ENCODE data around the gene EFCAB8.

Gene EFCAB8

GRCh38 chr20:32985596-32985995 lies 126.9 kb downstream of the EFCAB8 start:
- no peak overlapping the region for H3K4me3 ChIP-seq (ENCODE audit: low read depth, low read length)
- no peak overlapping the region for H3K4ac ChIP-seq (ENCODE audit: low read depth, low read length)
- H3K79me1 ChIP-seq (ENCODE audit: low read length), result no peaks in the 10 kb centered on the region
- H4K12ac ChIP-seq (ENCODE audit: low read depth, low read length), result no peak overlapping the region
- H2BK12ac ChIP-seq (ENCODE audit: low read length), result no peak overlapping the region
- no peak overlapping the region for H2BK5ac ChIP-seq (ENCODE audit: low read depth, low read length, poor library complexity)
- H3K4me1 ChIP-seq (ENCODE audit: control insufficient read depth in 1 of 2, insufficient read depth in 2 of 2, low read length in 2 of 2), result no peaks in the 10 kb centered on the region
- H3K79me2 ChIP-seq (ENCODE audit: control insufficient read depth, insufficient read depth, low read length, poor library complexity), result no peaks in the 10 kb centered on the region
- H3K4me2 ChIP-seq (ENCODE audit: low read length), result no peak overlapping the region
- WGBS (ENCODE audit: extremely low coverage, insufficient coverage, insufficient read length), result no CpG with 5 or more reads among the region's 6 CpGs
- no peak overlapping the region for H2AFZ ChIP-seq (ENCODE audit: insufficient read depth, low read length, poor library complexity)
- no peak overlapping the region for H2BK120ac ChIP-seq (ENCODE audit: insufficient read depth, low read length, poor library complexity)
- H3K27ac ChIP-seq (ENCODE audit: low read depth, low read length), result no peak overlapping the region
- H3K14ac ChIP-seq (ENCODE audit: low read length), result no peak overlapping the region
- H4K91ac ChIP-seq (ENCODE audit: low read depth, low read length), result no peak overlapping the region
- no peak overlapping the region for H4K8ac ChIP-seq (ENCODE audit: low read depth, low read length)
- H3K18ac ChIP-seq (ENCODE audit: low read length), result no peak overlapping the region
- no peak for DNase-seq
- no peaks in the 10 kb centered on the region for H3K36me3 ChIP-seq (ENCODE audit: control insufficient read depth in 1 of 2, insufficient read depth in 2 of 2, low read length in 2 of 2)
- H2AK5ac ChIP-seq (ENCODE audit: low read length), result no peak overlapping the region
- H3K23ac ChIP-seq (ENCODE audit: low read length), result no peak overlapping the region
- peaks cover 3% of the 10 kb centered on the region for H3K9me3 ChIP-seq (ENCODE audit: insufficient read depth, low read depth, low read length)
- no peak overlapping the region for H3K9ac ChIP-seq (ENCODE audit: low read length)
- no peaks in the 10 kb centered on the region for H3K27me3 ChIP-seq (ENCODE audit: insufficient read depth, low read length)

DNA sequence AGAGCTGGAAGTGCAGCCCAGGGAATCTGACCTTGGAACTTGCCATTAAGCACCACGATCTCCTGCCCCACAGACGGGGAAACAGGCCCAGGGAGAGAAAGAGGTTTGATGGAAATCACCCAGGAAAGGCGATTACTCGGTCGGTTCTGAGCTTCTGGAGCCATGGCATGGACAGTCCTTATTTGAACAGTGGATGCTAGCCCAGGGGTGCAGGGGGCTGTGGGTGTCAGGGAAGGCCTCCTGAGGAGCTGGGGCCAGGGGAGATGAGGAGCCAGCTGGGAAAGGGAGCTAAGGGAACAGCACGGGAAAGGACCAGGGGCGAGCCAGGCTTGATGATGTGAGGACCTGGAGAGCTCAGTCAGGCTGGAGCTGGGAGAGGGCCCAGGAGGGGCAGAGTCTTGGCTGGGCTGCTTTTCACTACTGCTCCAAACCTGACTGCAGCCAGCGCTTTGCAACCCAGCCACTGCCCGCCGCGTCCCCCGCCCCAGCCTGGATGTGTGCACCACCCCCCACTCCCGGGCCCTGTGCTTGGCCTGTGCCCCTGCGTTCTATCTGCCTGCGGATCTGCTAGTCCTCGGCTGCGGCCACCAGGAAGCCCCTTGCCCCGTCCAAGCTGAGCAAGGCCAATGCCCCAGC lies 127.7 kb downstream of the EFCAB8 start:
- no CpG with 5 or more reads among the region's 18 CpGs for WGBS (ENCODE audit: extremely low coverage, insufficient coverage, insufficient read length)
- H3K23ac ChIP-seq (ENCODE audit: low read length), result no peak overlapping the region

DNA sequence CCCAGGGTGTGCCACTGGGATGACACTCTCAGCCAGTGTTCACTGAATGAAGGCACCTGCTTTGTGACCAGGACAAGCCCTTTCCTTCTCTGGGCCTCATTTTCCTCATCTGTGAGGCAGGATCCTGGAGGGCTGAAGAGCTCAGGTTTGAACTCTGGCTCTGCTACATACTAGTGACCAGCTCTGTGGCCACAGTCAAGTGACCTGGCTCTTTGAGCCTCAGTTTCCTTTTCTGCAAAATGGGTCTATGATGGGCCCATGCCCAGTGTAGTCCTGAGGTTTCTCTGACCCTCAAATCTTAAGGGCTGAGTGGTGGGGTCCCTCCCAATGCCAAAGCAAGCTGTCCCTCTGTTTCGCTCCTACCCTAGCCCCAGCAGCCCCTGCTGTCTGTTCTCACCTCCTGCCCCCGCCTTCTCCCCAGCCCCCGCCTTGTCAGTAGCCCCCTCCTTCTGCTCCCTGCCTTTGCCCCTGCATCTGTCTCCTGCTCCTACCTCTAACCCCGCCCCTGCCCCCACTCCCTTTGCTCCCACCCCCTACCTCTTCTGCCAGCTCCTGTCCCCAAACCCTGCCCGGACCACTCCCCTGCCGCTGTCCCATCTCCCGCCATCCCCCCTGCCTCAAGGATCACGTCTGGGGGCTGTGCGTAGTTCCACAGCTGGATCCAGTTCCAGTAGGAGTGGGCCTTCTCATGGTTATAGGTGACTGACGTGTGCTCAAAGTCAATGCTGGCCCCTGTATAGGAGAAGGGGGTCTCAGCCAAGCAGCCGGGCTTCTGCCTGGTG lies 128.5 kb downstream of the EFCAB8 start:
- H4K91ac ChIP-seq (ENCODE audit: low read depth, low read length), result no peak overlapping the region
- H3K4me2 ChIP-seq (ENCODE audit: low read length), result no peak overlapping the region
- no peak overlapping the region for H4K12ac ChIP-seq (ENCODE audit: low read depth, low read length)
- no peak for DNase-seq
- no peaks in the 10 kb centered on the region for H3K27me3 ChIP-seq (ENCODE audit: insufficient read depth, low read length)
- H3K14ac ChIP-seq (ENCODE audit: low read length), result no peak overlapping the region
- H2BK12ac ChIP-seq (ENCODE audit: low read length), result no peak overlapping the region
- no peaks in the 10 kb centered on the region for H3K4me1 ChIP-seq (ENCODE audit: control insufficient read depth in 1 of 2, insufficient read depth in 2 of 2, low read length in 2 of 2)
- H2AFZ ChIP-seq (ENCODE audit: insufficient read depth, low read length, poor library complexity), result no peak overlapping the region
- no peak overlapping the region for H3K23ac ChIP-seq (ENCODE audit: low read length)
- H3K18ac ChIP-seq (ENCODE audit: low read length), result no peak overlapping the region
- H3K36me3 ChIP-seq (ENCODE audit: control insufficient read depth in 1 of 2, insufficient read depth in 2 of 2, low read length in 2 of 2), result no peaks in the 10 kb centered on the region
- no peak overlapping the region for H2BK5ac ChIP-seq (ENCODE audit: low read depth, low read length, poor library complexity)
- H3K79me2 ChIP-seq (ENCODE audit: control insufficient read depth, insufficient read depth, low read length, poor library complexity), result no peaks in the 10 kb centered on the region
- no peak overlapping the region for H2BK120ac ChIP-seq (ENCODE audit: insufficient read depth, low read length, poor library complexity)
- H3K9ac ChIP-seq (ENCODE audit: low read length), result no peak overlapping the region
- H4K8ac ChIP-seq (ENCODE audit: low read depth, low read length), result no peak overlapping the region
- peaks cover 3% of the 10 kb centered on the region for H3K9me3 ChIP-seq (ENCODE audit: insufficient read depth, low read depth, low read length)
- no peak overlapping the region for H3K4ac ChIP-seq (ENCODE audit: low read depth, low read length)
- no peaks in the 10 kb centered on the region for H3K79me1 ChIP-seq (ENCODE audit: low read length)
- H3K27ac ChIP-seq (ENCODE audit: low read depth, low read length), result no peak overlapping the region
- no peak overlapping the region for H2AK5ac ChIP-seq (ENCODE audit: low read length)
- H3K4me3 ChIP-seq (ENCODE audit: low read depth, low read length), result no peak overlapping the region
- WGBS (ENCODE audit: extremely low coverage, insufficient coverage, insufficient read length), result no CpG with 5 or more reads among the region's 11 CpGs

More for the DNA sequence above, 127.7 kb downstream of the EFCAB8 start:
- Histone ChIP-seq H3K36me3 (ENCODE audit: control insufficient read depth in 1 of 2, insufficient read depth in 2 of 2, low read length in 2 of 2) (no peaks in the 10 kb centered on the region), H3K14ac (ENCODE audit: low read length) (no peak overlapping the region), H4K91ac (ENCODE audit: low read depth, low read length) (no peak overlapping the region), H3K27me3 (ENCODE audit: insufficient read depth, low read length) (no peaks in the 10 kb centered on the region), H3K4ac (ENCODE audit: low read depth, low read length) (no peak overlapping the region), H3K9me3 (ENCODE audit: insufficient read depth, low read depth, low read length) (peaks cover 3% of the 10 kb centered on the region), H3K9ac (ENCODE audit: low read length) (no peak overlapping the region), H3K4me3 (ENCODE audit: low read depth, low read length) (no peak overlapping the region), H3K27ac (ENCODE audit: low read depth, low read length) (no peak overlapping the region), H2BK5ac (ENCODE audit: low read depth, low read length, poor library complexity) (no peak overlapping the region), H2AK5ac (ENCODE audit: low read length) (no peak overlapping the region), H2BK12ac (ENCODE audit: low read length) (no peak overlapping the region), H3K79me1 (ENCODE audit: low read length) (no peaks in the 10 kb centered on the region), H2BK120ac (ENCODE audit: insufficient read depth, low read length, poor library complexity) (no peak overlapping the region), H3K4me1 (ENCODE audit: control insufficient read depth in 1 of 2, insufficient read depth in 2 of 2, low read length in 2 of 2) (no peaks in the 10 kb centered on the region), H3K4me2 (ENCODE audit: low read length) (no peak overlapping the region), H3K79me2 (ENCODE audit: control insufficient read depth, insufficient read depth, low read length, poor library complexity) (no peaks in the 10 kb centered on the region), H3K18ac (ENCODE audit: low read length) (no peak overlapping the region), H2AFZ (ENCODE audit: insufficient read depth, low read length, poor library complexity) (no peak overlapping the region), H4K8ac (ENCODE audit: low read depth, low read length) (no peak overlapping the region), H4K12ac (ENCODE audit: low read depth, low read length) (no peak overlapping the region)
- DNase-seq, result no peak

- DNase-seq, result no peak
- no peak overlapping the region for H2BK5ac ChIP-seq (ENCODE audit: low read depth, low read length, poor library complexity)
- no peak overlapping the region for H3K4me3 ChIP-seq (ENCODE audit: low read depth, low read length)
- H2AFZ ChIP-seq (ENCODE audit: insufficient read depth, low read length, poor library complexity), result no peak overlapping the region
- no peak overlapping the region for H3K4ac ChIP-seq (ENCODE audit: low read depth, low read length)
- WGBS (ENCODE audit: extremely low coverage, insufficient coverage, insufficient read length), result no CpG with 5 or more reads among the region's 16 CpGs
- H3K4me1 ChIP-seq (ENCODE audit: control insufficient read depth in 1 of 2, insufficient read depth in 2 of 2, low read length in 2 of 2), result no peaks in the 10 kb centered on the region
- H4K8ac ChIP-seq (ENCODE audit: low read depth, low read length), result no peak overlapping the region
- H3K18ac ChIP-seq (ENCODE audit: low read length), result no peak overlapping the region
- no peak overlapping the region for H2BK12ac ChIP-seq (ENCODE audit: low read length)
- no peaks in the 10 kb centered on the region for H3K79me2 ChIP-seq (ENCODE audit: control insufficient read depth, insufficient read depth, low read length, poor library complexity)
- H2BK120ac ChIP-seq (ENCODE audit: insufficient read depth, low read length, poor library complexity), result no peak overlapping the region
- peaks cover 3% of the 10 kb centered on the region for H3K9me3 ChIP-seq (ENCODE audit: insufficient read depth, low read depth, low read length)
- no peak overlapping the region for H4K91ac ChIP-seq (ENCODE audit: low read depth, low read length)
- H3K9ac ChIP-seq (ENCODE audit: low read length), result no peak overlapping the region
- no peaks in the 10 kb centered on the region for H3K36me3 ChIP-seq (ENCODE audit: control insufficient read depth in 1 of 2, insufficient read depth in 2 of 2, low read length in 2 of 2)
- H3K14ac ChIP-seq (ENCODE audit: low read length), result no peak overlapping the region
- H3K27ac ChIP-seq (ENCODE audit: low read depth, low read length), result no peak overlapping the region
- H3K4me2 ChIP-seq (ENCODE audit: low read length), result no peak overlapping the region
- H2AK5ac ChIP-seq (ENCODE audit: low read length), result no peak overlapping the region
- H4K12ac ChIP-seq (ENCODE audit: low read depth, low read length), result no peak overlapping the region
- no peak overlapping the region for H3K23ac ChIP-seq (ENCODE audit: low read length)
- H3K79me1 ChIP-seq (ENCODE audit: low read length), result no peaks in the 10 kb centered on the region
- no peaks in the 10 kb centered on the region for H3K27me3 ChIP-seq (ENCODE audit: insufficient read depth, low read length)
Measured at GRCh38 chr20:32988008-32988407, 129.3 kb downstream of the EFCAB8 start.
